OCI-M1 (cell line): Measurements from ENCODE around the gene AVL9.

Experiments used
- DNase-seq: peaks from one replicate; lab custom pipeline; 2025; lab: John Stamatoyannopoulos, UW

The AVL9 gene

DNA sequence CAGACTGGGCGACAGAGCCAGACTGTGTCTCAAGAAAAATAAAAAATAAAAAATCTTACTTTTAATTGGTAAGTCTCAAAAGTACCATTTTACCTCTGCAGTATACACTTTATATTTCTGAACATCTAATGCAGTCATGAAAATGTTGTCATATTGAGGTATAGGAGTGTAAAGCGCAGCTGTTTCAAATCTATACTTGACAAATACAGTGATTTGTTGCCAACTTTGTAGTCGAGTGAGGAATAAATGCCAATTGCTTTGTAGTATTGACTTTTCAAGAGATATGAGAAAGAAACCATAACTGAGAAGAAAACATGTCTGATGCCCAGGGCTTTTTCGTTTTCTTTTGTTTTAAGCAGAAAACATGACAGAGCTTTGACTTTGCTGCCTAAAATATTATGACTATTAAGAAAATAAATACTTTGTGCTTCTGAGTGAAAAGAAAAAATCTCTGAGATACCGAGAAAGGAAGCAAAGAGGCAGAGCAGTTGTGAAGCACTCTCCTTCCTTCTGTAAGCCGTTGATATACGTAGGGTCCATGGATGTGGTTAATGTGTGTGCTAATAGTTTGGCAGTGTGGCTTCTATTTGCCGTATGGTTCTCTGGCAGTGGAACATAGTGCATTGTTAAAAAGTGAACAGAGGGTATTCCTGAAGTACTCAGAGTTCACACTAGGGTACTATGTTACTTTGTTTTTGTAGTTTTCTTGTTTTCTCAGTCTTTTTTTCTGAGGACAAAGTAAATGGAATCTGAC, 38.2 kb downstream of the AVL9 start:
- no peak for DNase-seq

DNA sequence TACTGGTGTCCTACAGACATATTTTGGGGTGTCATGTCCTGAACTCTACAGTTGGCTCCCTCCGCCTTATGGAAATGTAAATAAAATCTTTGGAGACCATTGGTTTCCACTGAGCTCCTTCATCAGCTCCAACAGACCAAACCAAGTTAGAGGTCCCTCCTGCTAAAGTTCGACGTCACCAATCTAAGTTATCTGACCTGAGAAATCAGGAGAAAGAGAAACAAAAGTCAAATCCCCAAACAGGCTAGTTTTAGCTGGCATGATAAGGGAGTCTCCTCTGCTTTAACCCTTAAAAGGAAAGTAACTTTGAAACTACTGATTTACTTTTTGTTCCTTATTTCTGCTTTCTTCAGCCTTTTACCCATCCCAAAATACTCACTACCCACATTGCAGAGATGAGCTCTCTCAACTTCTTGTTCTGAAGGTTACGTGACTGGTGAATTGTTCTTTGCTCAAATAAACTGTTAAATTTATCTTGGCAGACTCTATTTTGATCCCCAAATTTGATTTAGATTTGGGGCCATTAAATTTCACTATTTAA, 39.9 kb downstream of the AVL9 start:
- peak; percentile 70 for DNase-seq

DNA sequence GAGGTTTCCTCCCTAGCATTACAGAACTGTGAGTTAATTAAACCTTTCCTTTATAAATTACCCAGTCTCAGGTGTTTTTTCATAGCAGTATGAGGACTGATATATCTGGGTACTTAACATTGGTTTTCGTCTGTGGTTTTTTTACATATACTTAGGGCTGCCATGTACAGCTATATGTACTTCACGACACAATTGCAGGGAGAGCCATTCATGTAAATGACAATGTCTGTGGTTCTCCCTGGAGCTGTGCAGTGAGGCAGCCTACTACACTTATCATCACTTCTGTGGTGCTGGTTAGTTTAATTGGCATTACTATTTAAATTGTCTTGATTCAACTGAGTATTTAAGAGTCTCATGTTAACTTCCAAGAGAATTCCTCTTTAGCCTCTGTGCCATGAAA, 40.7 kb downstream of the AVL9 start:
- no peak for DNase-seq

DNA sequence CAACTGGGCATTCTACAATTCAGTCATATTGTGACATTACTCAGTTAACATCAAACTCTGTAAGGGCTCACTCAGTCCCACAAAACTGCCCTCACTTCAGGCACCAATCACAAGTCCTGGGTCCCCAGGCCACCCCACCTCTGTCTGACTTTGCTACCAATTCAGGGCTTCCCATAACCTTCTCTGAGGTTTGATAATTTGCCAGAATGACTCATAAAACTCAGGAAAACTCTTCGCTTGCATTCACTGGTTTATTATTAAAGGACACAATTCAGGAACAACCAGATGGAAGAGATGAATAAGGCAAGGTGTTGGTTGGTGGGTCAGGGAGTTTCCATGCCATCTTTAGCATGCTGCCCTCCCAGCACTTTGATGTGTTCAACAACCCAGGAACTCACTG, 41.3 kb downstream of the AVL9 start:
- no peak for DNase-seq

DNA sequence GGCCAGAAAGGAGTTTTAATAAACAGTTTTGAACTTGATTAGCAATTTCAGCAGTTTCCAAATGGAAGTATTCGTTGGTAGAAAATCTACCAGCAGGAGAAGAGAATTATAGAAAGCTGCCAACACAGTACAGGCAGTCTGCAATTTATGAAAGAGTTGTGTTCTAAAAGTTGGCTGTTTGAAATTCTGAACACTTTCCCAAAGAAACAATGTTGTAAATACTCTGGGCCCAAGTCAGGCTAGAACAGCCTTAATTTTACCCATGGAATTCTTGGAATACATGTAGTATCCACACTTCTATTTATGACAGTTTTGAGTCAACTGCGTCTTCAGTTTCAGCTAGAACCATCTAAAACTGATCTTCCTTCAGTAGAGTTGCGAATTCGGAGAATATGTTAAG, 42.5 kb downstream of the AVL9 start:
- DNase-seq = no peak

DNA sequence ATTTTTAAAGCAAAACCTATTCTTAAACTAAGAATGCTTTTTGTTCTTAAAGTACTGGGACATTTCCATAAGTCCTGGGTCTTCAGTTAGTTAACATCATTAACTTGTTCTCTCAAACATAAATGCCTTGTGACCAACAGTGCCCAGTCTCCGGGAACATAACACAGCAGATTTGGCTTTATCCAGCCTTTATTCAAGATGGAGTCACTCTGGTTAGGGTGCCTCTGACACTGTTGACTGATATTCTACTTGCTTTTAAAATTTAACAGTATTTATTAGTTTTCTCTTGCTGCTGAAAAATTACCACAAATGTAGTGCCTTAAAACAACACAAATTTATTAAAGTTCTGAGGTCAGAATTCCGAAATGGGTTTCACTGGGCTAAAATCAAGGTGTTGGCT, 44.1 kb downstream of the AVL9 start:
- DNase-seq = no peak

DNA sequence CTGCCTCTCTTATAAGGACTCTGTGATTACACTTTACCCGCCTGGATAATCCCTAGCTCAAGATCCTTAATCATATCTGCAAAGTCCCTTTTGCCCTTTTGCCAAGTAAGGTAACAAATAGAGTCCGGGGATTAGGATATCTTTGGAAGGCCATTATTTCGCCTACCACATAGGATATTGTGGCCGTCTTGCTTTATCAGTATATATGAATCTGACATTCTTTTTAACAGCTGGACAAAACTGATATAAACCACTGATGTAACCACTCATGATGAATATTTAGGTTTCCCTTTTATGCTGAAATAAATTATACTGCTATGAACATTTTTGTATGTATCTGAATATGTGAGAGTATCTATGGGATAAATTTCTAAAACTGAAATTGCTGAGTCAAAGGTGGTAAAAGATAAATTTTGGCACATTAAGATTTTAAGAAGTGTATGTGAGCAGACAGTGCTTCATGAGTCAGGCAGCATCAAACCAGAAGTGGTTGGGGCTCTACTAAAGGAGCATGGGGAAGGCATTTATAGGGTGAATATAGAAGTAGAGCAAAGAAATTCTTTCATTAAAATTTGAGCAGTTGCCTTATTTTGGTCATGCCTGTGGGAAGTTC, 44.7 kb downstream of the AVL9 start:
- peak; percentile 56 for DNase-seq

DNA sequence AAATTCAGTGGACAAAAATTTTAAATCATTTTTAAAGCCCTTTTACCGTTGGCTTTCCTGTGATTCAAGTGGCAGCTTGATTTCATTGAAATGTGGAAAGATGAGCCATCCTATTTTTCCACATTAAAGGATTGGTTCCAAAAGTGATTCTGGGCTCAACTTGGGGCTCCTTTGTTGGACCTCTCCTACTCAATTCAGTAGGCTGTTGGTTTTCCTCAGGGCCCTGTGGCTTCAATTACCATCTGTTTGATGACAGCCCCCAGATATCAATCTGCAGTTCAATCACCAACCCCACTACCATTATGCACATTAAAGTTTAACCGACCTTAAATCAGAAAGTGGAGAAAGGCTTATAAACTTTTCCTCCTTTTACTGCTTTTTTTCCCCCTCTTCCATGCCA, 47.3 kb downstream of the AVL9 start:
- no peak for DNase-seq

DNA sequence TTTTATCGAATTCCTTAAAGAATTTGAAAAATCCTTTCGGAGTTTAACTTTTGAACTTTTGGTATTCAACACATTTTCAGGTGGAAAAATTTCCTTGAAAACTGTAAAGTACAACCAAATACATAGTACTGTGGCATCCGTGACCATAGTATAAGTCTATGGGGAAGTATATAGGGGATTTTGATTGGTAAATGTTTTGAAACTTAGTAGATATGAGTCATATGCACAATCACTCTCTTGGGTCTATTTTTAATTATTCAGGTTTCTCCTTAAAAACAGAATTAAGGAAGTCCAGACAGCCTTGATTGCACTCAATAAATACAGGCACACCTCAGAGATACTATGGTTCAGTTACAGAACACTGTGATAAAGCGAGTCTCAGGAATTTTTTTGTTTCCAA, 64.2 kb downstream of the AVL9 start:
- DNase-seq = no peak

DNA sequence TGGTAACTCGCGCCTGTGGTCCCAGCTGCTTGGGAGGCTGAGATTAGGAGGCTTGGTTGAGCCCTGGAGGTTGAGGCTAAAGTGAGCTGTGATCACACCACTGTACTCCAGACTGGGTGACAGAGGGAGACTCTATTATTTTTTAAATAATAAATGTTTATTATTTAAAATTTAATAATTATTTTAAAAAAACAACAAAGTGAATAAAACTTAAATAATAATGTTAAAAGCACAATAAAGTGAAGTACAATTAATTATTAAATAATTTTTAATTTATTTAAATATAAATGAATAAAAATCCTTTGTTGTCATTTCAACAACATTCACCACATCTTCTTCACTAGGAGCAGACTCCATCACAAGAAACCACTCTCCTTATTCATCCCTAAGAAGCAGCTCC, 64.8 kb downstream of the AVL9 start:
- DNase-seq = no peak

DNA sequence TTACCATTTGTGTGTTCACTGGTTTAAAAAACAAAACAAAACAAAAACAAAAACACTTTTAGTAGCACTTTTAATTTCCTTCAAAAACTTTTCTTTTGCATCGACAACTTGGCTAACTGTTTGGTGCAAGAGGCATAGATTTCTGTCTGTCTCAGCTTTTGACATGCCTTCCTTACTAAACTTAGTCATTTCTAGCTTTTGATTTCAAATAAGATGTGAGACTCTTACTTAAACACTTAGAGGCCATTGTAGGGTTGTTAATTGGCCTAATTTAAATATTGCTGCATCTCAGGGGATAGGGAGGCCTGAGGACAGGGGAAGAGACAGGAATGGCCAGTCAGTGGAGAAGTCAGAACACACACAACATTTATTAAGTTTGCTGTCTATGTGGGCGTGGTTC, 66.3 kb downstream of the AVL9 start:
- no peak for DNase-seq

DNA sequence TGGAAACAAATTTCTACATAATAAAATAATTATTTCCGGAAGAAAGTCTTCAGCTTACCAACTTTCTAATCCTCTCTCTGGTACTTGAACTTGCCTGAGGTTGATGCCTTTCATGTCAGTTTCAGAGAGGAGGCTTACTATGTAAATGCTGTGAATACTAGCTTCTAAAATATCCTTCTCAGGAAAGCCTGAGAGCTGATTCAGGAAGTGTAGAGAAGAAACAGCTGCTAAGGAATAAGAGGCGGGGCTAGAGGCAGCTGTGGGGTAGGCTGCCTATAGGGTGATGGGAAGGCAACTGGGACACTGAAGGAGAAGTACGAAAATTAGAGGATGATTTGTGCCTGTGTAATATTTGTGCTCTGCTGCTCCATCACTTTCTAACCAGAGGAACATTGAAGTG, 69.3 kb downstream of the AVL9 start:
- no peak for DNase-seq

DNA sequence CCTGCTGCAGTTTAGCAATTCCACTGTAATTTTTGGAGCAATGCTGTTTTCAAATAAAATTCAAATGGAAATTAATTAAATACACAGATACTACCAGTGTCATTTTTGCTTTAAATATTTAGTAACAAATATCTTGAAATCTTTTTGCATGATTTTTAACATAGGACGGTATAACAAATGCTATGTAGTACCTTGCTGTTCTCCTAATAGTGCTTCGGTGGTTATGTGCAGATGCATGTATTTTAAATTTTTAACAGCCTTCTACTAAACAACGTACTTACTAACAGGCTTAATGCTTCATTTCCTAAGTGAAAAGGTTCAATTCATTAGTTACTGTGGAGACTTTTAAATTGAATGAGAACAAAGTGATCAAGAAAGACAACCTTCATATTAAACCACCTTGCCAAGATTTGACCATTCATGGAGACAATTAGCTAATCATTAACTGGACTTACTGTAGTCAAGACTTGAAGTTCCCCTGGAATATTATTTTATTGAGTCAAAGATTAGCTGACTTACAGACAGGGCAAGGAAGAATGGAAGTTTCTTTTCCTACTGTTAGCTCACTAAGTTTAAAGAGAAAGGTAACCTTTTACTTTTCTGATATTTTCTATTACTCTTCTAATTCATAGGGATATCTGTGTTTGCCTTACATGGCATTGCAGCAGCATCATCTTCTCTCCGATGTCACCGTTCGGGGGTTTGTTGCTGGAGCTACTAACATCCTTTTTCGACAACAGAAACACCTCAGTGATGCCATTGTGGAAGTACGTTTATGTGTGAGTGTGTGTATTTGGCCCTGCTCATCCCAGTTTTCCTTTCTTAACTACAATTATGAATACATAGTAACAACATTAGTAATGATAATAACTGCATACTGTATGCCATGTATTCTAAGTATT, 74.3 kb downstream of the AVL9 start:
- no peak for DNase-seq

DNA sequence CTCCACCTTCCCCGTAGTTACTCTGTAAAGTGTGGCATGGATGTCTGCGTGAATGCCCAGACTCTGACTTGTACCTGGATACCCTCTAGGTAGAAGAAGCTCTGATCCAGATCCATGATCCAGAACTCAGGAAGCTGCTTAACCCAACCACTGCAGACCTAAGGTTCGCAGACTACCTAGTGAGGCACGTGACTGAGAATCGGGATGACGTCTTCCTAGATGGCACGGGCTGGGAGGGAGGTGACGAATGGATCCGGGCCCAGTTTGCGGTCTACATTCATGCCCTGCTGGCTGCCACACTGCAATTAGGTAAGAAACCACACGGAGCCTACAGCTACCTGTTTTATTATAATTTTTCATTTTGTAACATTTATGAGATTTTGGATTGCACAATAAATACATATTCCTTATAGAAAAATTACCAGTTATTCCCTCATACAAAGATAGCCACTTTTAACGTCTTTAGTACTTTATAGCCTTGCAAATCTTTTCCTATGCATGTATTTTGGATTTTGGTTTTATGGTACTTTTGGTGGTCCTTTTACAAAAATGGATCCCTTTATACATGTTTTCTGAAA, 77.9 kb downstream of the AVL9 start:
- no peak for DNase-seq

DNA sequence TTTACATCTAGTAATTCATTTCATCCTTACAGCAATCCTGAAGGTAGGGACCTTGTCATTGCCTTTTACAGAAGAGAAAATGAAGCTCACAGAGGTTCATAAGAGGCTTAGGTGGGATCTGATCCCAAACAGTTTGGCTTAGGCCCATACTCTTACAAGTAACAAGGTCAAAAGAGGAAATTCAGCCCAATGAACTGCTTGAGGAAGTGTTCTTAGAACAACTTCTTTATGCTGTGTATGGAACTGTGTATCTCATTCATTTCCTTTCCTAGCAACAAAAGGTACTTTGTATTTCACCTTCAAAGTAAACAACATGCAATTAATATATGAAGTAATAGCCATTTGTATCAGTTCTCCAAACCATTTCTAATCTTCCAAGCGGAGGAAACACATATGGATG, 79.3 kb downstream of the AVL9 start:
- DNase-seq = no peak

DNA sequence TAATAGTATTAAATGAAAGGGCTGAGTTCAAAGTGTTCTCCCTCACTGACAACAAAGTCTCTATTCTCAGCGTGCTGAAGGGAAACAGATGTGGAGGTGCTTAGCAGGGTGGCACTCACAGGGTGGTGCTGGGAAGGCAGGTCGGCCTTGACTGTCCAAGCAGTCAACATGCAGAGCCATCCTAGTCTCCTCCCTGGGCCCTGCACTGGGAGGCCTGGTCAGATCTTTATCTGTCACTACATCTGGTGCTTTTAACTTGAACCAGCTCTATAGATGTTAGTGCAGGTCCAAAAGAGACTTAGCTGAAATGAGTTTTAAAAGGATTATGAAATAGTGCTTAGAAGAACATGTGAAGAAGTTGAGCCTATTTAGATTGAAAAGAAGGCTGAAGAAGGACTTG, 82.1 kb downstream of the AVL9 start:
- no peak for DNase-seq

DNA sequence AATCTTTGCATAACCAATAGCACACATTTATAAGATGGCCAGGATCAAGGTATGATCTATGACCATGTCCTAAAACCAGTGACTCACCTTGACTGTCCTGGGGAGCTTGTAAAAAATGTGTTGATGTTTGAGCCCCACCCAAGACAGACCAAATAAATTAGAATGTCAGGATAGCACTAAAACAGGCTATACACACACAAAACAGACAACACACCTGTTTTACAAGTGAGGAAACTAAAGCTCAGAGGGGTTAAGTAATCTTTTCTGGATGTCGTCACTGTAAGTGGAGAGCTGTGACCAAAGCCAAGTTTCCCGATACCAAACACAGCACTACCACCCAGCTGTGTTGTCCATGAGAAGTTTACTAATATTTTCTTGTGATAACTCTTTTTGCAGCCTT, 84.5 kb downstream of the AVL9 start:
- no peak for DNase-seq

DNA sequence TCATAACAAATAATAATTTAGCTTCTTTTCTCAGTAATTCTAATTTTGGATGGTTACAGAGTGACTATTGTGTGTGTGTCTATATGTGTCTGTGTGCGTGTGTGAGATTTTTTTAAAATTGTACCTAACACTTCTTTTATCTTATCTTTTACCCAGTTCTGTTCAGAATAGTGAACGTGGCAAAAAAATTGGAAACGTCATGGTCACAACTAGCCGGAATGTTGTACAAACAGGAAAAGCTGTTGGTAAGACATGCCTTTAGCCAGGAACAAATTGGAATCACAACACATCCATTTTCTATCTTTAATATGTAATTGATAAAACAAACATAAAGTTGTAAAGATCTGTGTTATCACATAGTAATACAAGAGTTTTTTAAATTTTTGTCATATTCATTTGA, 85.4 kb downstream of the AVL9 start:
- no peak for DNase-seq

DNA sequence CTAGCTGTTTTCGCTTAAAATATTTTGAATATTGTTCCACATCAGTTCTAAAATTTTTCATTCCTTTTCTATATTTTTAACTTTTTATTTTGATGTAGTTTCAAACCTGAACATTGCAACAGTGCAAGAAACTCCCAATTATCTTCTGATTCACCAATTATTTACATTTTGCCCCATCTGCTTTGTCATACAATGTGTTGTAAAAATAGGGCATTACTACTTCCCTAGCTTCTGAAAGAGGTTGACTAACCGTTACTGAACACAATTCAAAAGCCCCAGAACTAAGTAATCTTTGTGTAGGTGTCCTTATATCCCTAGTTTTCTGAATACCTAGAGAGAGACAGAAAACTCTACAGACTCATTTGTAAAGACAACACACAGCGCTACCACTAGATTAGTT, 86.7 kb downstream of the AVL9 start:
- no peak for DNase-seq

DNA sequence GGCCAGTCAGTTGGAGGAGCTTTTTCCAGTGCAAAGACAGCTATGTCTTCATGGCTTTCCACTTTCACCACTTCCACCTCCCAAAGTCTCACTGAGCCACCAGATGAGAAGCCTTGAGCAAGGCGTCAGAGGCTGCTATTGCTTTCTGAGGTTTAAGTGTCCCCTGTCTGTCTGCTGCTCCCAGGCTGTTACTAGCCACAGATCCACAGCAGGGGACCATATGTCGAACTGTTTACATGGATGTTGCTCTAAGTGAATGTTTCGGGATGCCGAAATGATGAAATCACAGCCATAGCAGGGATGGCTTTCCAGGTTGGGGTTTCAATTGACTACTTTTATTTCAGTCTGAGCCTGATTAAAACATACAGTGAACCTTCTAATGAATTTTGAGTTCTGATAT, 88.5 kb downstream of the AVL9 start:
- no peak for DNase-seq

DNA sequence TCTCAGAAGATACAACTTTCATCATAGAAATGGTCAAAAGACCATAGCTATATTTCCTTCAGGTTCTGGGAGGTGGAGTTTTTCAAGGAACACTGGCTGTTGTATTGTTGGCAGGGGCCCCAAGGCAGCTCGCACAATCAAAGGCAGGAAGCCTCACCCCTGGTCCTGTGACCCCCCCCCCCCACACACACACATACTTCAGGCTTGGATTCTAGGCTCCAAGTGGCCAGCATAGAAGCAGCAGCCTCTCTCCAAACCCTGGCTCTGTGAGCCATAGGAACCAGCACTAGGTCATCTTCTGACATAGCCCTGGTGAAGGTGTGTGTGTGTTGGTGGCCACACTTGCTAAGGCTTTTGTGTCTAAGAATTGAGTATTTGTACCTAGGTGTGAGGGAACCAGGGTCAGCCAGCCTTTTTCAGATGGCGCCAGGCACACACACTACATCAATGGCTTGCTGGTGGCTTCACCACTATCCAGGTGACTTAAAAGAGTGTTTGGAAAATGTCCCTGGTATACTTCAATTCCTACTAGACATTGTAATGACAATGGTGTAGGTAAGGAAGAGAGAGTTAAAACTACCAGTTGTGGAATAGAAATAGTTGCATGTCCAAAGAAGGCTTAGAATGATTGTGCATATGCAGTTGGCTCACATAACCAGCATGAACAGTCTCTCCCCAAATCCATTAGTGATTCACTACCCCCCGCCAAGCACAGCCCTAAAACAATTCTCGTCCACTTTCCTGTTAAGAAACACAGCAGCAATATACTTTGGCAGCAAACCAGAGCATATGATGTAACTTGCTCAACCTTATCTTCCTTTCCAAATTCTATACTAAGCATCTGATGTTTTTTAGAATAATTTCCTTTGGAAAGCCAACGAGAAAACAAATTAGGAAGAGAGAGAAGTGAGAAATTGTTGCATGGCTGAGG, 91.3 kb downstream of the AVL9 start:
- no peak for DNase-seq
